ENCODE results near the gene DCDC2B.

The DCDC2B gene

GRCh38 chr1:32208469-32208868 lies 420 bp upstream of the DCDC2B start:
- no peak overlapping the region for H3K9ac ChIP-seq (ENCODE audit: low read length)
- H3K27me3 ChIP-seq (ENCODE audit: control insufficient read depth, insufficient read depth, low read length) = peaks cover 8% of the 10 kb centered on the region; the same call in 1 of the 2 replicates
- H3K4me3 ChIP-seq (ENCODE audit: low read depth, low read length) = no peak overlapping the region
- no peak overlapping the region for H3K27ac ChIP-seq (ENCODE audit: low read depth, low read length)
- no peaks in the 10 kb centered on the region for H3K9me3 ChIP-seq (ENCODE audit: control insufficient read depth, insufficient read depth, low read depth, low read length)
- peaks cover 11% of the 10 kb centered on the region; the same call in 1 of the 2 replicates for H3K36me3 ChIP-seq (ENCODE audit: control insufficient read depth, insufficient read depth, low read length)
- H3K4me1 ChIP-seq (ENCODE audit: control insufficient read depth, insufficient read depth, low read length) = peaks cover 8% of the 10 kb centered on the region

- no peak overlapping the region for H3K9ac ChIP-seq (ENCODE audit: low read length)
- no peak overlapping the region for H3K4me3 ChIP-seq (ENCODE audit: low read depth, low read length)
- H3K27ac ChIP-seq (ENCODE audit: low read depth, low read length) = no peak overlapping the region
- H3K9me3 ChIP-seq (ENCODE audit: control insufficient read depth, insufficient read depth, low read depth, low read length) = no peaks in the 10 kb centered on the region
- H3K4me1 ChIP-seq (ENCODE audit: control insufficient read depth, insufficient read depth, low read length) = peaks cover under 1% of the 10 kb centered on the region; the same call in 1 of the 2 replicates
- no peaks in the 10 kb centered on the region for H3K27me3 ChIP-seq (ENCODE audit: control insufficient read depth, insufficient read depth, low read length)
- peaks cover 31% of the 10 kb centered on the region for H3K36me3 ChIP-seq (ENCODE audit: control insufficient read depth, insufficient read depth, low read length)
Measured at GRCh38 chr1:32215629-32216480, 7.0 kb downstream of the DCDC2B start.

GRCh38 chr1:32216566-32216965 lies 7.7 kb downstream of the DCDC2B start:
- Histone ChIP-seq H3K27ac (ENCODE audit: low read depth, low read length) (no peak overlapping the region), H3K9me3 (ENCODE audit: control insufficient read depth, insufficient read depth, low read depth, low read length) (no peaks in the 10 kb centered on the region), H3K4me1 (ENCODE audit: control insufficient read depth, insufficient read depth, low read length) (peaks cover 7% of the 10 kb centered on the region; the same call in 1 of the 2 replicates), H3K4me3 (ENCODE audit: low read depth, low read length) (no peak overlapping the region), H3K27me3 (ENCODE audit: control insufficient read depth, insufficient read depth, low read length) (no peaks in the 10 kb centered on the region), H3K9ac (ENCODE audit: low read length) (no peak overlapping the region), H3K36me3 (ENCODE audit: control insufficient read depth, insufficient read depth, low read length) (peaks cover 31% of the 10 kb centered on the region)

GRCh38 chr1:32219022-32219421 lies 10.1 kb downstream of the DCDC2B start:
- Histone ChIP-seq H3K4me1 (ENCODE audit: control insufficient read depth, insufficient read depth, low read length) (peaks cover 7% of the 10 kb centered on the region; the same call in 1 of the 2 replicates), H3K27me3 (ENCODE audit: control insufficient read depth, insufficient read depth, low read length) (no peaks in the 10 kb centered on the region), H3K36me3 (ENCODE audit: control insufficient read depth, insufficient read depth, low read length) (peaks cover 38% of the 10 kb centered on the region), H3K9me3 (ENCODE audit: control insufficient read depth, insufficient read depth, low read depth, low read length) (no peaks in the 10 kb centered on the region), H3K9ac (ENCODE audit: low read length) (no peak overlapping the region), H3K4me3 (ENCODE audit: low read depth, low read length) (no peak overlapping the region), H3K27ac (ENCODE audit: low read depth, low read length) (no peak overlapping the region)

- peak overlapping the region; percentile 99 for H3K4me3 ChIP-seq (ENCODE audit: low read depth, low read length)
- no peaks in the 10 kb centered on the region for H3K27me3 ChIP-seq (ENCODE audit: control insufficient read depth, insufficient read depth, low read length)
- H3K36me3 ChIP-seq (ENCODE audit: control insufficient read depth, insufficient read depth, low read length) = peaks cover 39% of the 10 kb centered on the region
- H3K4me1 ChIP-seq (ENCODE audit: control insufficient read depth, insufficient read depth, low read length) = peaks cover 7% of the 10 kb centered on the region; the same call in 1 of the 2 replicates
- no peaks in the 10 kb centered on the region for H3K9me3 ChIP-seq (ENCODE audit: control insufficient read depth, insufficient read depth, low read depth, low read length)
- peak overlapping the region; percentile 96 for H3K9ac ChIP-seq (ENCODE audit: low read length)
- H3K27ac ChIP-seq (ENCODE audit: low read depth, low read length) = no peak overlapping the region
Measured at GRCh38 chr1:32220746-32221580, 12.1 kb downstream of the DCDC2B start.

GRCh38 chr1:32221581-32221979 lies 12.7 kb downstream of the DCDC2B start:
- Histone ChIP-seq H3K36me3 (ENCODE audit: control insufficient read depth, insufficient read depth, low read length) (peaks cover 37% of the 10 kb centered on the region), H3K4me1 (ENCODE audit: control insufficient read depth, insufficient read depth, low read length) (peaks cover 7% of the 10 kb centered on the region; the same call in 1 of the 2 replicates), H3K9me3 (ENCODE audit: control insufficient read depth, insufficient read depth, low read depth, low read length) (no peaks in the 10 kb centered on the region), H3K27me3 (ENCODE audit: control insufficient read depth, insufficient read depth, low read length) (no peaks in the 10 kb centered on the region), H3K9ac (ENCODE audit: low read length) (peak overlapping the region; percentile 96), H3K27ac (ENCODE audit: low read depth, low read length) (peak overlapping the region; percentile 34; the same call in 1 of the 2 replicates), H3K4me3 (ENCODE audit: low read depth, low read length) (peak overlapping the region; percentile 99)

GRCh38 chr1:32221980-32222755 lies 13.3 kb downstream of the DCDC2B start, which contains the start of the genes EIF3I and TMEM234:
TSS of gene EIF3I (plus strand) at chr1:32222407. CDS start at chr1:32222442, 35 bp downstream.
TSS of gene TMEM234 (minus strand) at chr1:32222353. CDS start at chr1:32222322, 31 bp downstream.
- Histone ChIP-seq H3K4me3 (ENCODE audit: low read depth, low read length) (peak within 1 kb of the TSS; percentile 99), H3K9me3 (ENCODE audit: control insufficient read depth, insufficient read depth, low read depth, low read length) (no peaks in the 10 kb centered on the region), H3K36me3 (ENCODE audit: control insufficient read depth, insufficient read depth, low read length) (peaks cover 35% of the 10 kb centered on the region), H3K27ac (ENCODE audit: low read depth, low read length) (peak within 1 kb of the TSS; percentile 82), H3K4me1 (ENCODE audit: control insufficient read depth, insufficient read depth, low read length) (peaks cover 7% of the 10 kb centered on the region; the same call in 1 of the 2 replicates), H3K27me3 (ENCODE audit: control insufficient read depth, insufficient read depth, low read length) (no peaks in the 10 kb centered on the region), H3K9ac (ENCODE audit: low read length) (peak within 1 kb of the TSS; percentile 96)

GRCh38 chr1:32223683-32224082 lies 14.8 kb downstream of the DCDC2B start:
- Histone ChIP-seq H3K27me3 (ENCODE audit: control insufficient read depth, insufficient read depth, low read length) (no peaks in the 10 kb centered on the region), H3K4me3 (ENCODE audit: low read depth, low read length) (no peak overlapping the region), H3K9me3 (ENCODE audit: control insufficient read depth, insufficient read depth, low read depth, low read length) (no peaks in the 10 kb centered on the region), H3K36me3 (ENCODE audit: control insufficient read depth, insufficient read depth, low read length) (peaks cover 50% of the 10 kb centered on the region), H3K9ac (ENCODE audit: low read length) (peak overlapping the region; percentile 28), H3K27ac (ENCODE audit: low read depth, low read length) (no peak overlapping the region), H3K4me1 (ENCODE audit: control insufficient read depth, insufficient read depth, low read length) (peaks cover 7% of the 10 kb centered on the region; the same call in 1 of the 2 replicates)

- Histone ChIP-seq H3K9ac (ENCODE audit: low read length) (no peak overlapping the region), H3K9me3 (ENCODE audit: control insufficient read depth, insufficient read depth, low read depth, low read length) (no peaks in the 10 kb centered on the region), H3K27me3 (ENCODE audit: control insufficient read depth, insufficient read depth, low read length) (no peaks in the 10 kb centered on the region), H3K36me3 (ENCODE audit: control insufficient read depth, insufficient read depth, low read length) (peaks cover 56% of the 10 kb centered on the region), H3K27ac (ENCODE audit: low read depth, low read length) (no peak overlapping the region), H3K4me1 (ENCODE audit: control insufficient read depth, insufficient read depth, low read length) (peaks cover 7% of the 10 kb centered on the region; the same call in 1 of the 2 replicates), H3K4me3 (ENCODE audit: low read depth, low read length) (no peak overlapping the region)
Measured at GRCh38 chr1:32224285-32224684, 15.4 kb downstream of the DCDC2B start.

GRCh38 chr1:32228771-32229170 lies 19.9 kb downstream of the DCDC2B start:
- H3K9ac ChIP-seq (ENCODE audit: low read length) = no peak overlapping the region
- no peak overlapping the region for H3K4me3 ChIP-seq (ENCODE audit: low read depth, low read length)
- H3K36me3 ChIP-seq (ENCODE audit: control insufficient read depth, insufficient read depth, low read length) = peaks cover 84% of the 10 kb centered on the region
- no peaks in the 10 kb centered on the region for H3K9me3 ChIP-seq (ENCODE audit: control insufficient read depth, insufficient read depth, low read depth, low read length)
- H3K27me3 ChIP-seq (ENCODE audit: control insufficient read depth, insufficient read depth, low read length) = no peaks in the 10 kb centered on the region
- H3K4me1 ChIP-seq (ENCODE audit: control insufficient read depth, insufficient read depth, low read length) = no peaks in the 10 kb centered on the region
- no peak overlapping the region for H3K27ac ChIP-seq (ENCODE audit: low read depth, low read length)
